ENCODE data around the gene CERK. TPM values are rescaled to one million over a fixed set of nuclear protein-coding genes. Genes with fewer than 3 reads are reported as not detected.

Gene CERK
- polyA plus RNA-seq, 3 donors from 2014 or later = 31.1 to 59.4 (median 38.9) TPM

DNA sequence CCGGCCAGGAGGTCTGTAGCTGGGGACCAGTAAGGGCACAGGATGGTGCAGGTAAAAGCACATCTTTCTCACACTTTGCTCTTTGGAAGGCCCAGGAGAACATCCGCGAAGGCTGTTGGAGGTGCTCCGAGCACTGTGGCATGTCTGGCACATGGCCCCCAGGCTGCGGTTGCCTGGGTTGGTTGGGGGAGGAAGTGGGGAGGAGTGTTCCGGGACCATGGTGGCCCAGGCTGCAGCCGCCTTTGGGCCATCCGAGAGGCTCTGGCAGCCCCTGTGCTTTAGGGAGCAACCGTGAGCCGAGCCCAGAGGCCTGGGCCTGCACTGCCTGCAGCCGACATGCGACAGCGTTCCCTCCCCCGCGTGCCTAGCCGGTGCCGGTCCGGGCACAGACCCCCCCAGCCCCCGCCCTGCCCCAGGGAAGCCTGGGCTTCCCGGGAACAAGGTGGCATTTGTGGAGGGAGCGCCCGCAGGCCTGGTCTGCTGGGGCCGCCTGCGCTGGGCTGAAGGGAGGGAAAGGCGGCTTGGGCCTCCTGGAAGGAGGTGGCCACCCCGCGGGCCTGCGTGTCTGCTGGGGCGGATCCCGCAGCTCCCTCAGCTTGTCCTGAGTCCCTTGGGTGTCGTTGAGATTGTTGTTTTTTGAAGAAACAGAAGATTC is 59.9 kb downstream of the CERK start:
- no peak overlapping the region for H3K4me3 Mint-ChIP-seq

DNA sequence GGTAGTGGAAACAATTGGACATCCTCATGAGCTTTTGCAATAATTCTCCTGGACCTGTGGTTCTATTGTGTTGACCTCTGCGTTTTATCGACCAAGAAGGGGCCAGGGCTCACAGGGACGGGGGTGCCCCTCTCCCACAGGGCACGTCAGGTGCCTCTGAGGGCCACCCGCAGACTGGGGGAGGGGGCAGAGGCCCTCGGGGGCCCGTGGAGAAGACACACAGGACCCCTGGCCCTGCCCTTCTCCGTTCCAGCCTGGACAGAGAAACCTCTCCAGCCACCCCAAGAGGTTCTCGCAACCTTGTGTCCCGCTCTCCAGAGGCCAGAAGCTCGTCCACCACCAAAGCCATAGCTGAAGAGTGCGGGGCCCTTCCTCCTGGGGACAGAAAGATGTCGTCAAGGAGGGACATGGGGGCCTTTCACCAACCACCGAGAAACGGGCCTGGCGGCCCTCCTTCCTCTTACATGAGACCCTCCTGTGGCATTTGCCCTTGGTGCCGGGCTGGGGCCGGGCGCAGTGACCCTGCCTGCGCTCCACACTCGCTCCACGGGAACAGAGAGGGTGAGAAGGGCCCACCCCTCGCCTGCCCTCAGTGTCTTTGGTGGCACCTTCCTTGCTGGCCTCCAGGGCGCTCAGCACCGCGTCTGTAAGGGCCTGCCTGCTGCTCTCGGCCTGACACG is 60.6 kb downstream of the CERK start:
- Mint-ChIP-seq H3K4me1 (peaks cover 5% of the 10 kb centered on the region in 2 donors), H3K27ac (no peak overlapping the region), H3K9me3 (no peaks in the 10 kb centered on the region), H3K4me3 (no peak overlapping the region), H3K36me3 (peaks cover 0 to 3% (median 0%) of the 10 kb centered on the region in 3 donors), H3K27me3 (ENCODE audit: low read depth in 3 of 3) (peaks cover 2 to 6% (median 3%) of the 10 kb centered on the region in 3 donors)
- DNase-seq = no peak

More for the DNA sequence above, 59.9 kb downstream of the CERK start:
- H3K4me1 Mint-ChIP-seq = peaks cover 5% of the 10 kb centered on the region in 2 donors
- H3K27me3 Mint-ChIP-seq (ENCODE audit: low read depth in 3 of 3) = peaks cover 2 to 6% (median 3%) of the 10 kb centered on the region in 3 donors
- H3K9me3 Mint-ChIP-seq = no peaks in the 10 kb centered on the region
- H3K27ac Mint-ChIP-seq = no peak overlapping the region
- DNase-seq = no peak
- H3K36me3 Mint-ChIP-seq = peaks cover 0 to 3% (median 0%) of the 10 kb centered on the region in 3 donors

DNA sequence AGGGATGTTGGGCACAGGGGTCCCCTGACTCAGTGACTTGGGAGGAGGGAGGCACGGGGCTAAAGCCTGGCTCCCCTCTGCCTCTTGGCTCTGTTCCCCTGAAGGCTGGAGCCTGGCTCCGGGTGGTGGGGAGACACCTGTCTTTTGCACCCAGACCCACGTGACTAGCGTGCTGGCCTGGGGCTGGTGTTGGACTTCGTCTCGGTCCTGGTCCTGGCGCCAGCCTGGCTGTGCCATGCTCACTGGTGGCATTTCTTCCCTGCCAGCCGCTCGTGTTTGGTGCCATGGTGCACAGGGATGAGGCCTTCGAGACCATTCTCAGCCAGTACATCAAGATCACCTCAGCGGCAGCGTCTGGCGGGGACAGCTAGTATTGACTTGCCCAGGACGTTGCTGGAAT is 61.2 kb downstream of the CERK start:
- Mint-ChIP-seq H3K4me3 (no peak overlapping the region), H3K36me3 (peaks cover 0 to 3% (median 0%) of the 10 kb centered on the region in 3 donors), H3K9me3 (no peaks in the 10 kb centered on the region), H3K27me3 (ENCODE audit: low read depth in 3 of 3) (peaks cover 2 to 3% (median 2%) of the 10 kb centered on the region in 3 donors), H3K4me1 (peaks cover 5% of the 10 kb centered on the region in 2 donors), H3K27ac (no peak overlapping the region)
- DNase-seq = no peak

DNA sequence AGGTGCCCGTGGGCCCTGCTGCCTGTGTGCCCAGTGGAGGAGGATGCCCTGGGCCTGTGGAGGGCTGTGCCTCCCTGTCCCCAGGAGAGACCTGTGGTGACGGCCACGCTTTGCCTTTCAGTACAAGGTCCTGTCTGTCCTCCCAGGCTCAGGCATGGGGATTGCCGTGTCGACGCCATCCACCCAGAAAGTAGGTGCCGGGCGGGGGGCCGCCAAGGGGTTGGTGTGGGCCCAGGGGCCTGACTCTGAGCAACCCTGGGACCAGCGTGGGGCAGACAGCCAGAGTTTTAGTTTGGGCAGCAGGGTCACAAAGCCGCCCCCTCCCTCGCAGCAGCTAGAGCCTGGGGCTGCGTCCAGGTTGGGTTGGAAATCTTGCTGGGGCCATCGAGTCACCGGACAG is 61.6 kb downstream of the CERK start:
- peaks cover 5% of the 10 kb centered on the region in 2 donors for H3K4me1 Mint-ChIP-seq
- no peak overlapping the region for H3K27ac Mint-ChIP-seq
- H3K4me3 Mint-ChIP-seq = no peak overlapping the region
- DNase-seq = no peak
- H3K27me3 Mint-ChIP-seq (ENCODE audit: low read depth in 3 of 3) = peaks cover 0 to 2% (median 1%) of the 10 kb centered on the region in 3 donors
- H3K36me3 Mint-ChIP-seq = peaks cover 0 to 3% (median 0%) of the 10 kb centered on the region in 3 donors
- no peaks in the 10 kb centered on the region for H3K9me3 Mint-ChIP-seq

DNA sequence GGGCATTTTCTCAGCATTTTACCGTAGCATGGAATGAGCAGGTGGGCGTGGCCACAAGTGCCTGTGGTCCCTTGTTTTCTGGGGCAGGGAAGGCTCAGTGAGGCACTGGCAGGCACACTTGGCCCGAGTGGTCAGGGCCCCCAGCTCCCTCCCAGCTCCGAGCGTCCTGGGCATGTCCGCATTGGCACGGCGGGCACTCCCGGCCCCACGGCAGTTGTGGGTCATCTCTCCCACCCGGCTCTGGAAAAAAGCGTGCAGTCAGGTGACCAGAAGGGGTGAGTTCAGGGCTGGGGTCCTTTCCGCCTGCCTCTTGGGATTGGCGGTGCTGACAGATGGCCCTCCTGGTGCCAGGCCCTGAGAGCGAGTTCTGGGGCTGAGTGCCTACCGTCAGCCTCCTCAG is 62.1 kb downstream of the CERK start:
- no peak for DNase-seq
- no peaks in the 10 kb centered on the region for H3K9me3 Mint-ChIP-seq
- H3K27me3 Mint-ChIP-seq (ENCODE audit: low read depth in 3 of 3) = peaks cover 0 to 2% (median 0%) of the 10 kb centered on the region in 3 donors
- peaks cover 0 to 3% (median 0%) of the 10 kb centered on the region in 3 donors for H3K36me3 Mint-ChIP-seq
- H3K4me1 Mint-ChIP-seq = peaks cover 5% of the 10 kb centered on the region in 2 donors
- H3K4me3 Mint-ChIP-seq = no peak overlapping the region
- H3K27ac Mint-ChIP-seq = no peak overlapping the region

DNA sequence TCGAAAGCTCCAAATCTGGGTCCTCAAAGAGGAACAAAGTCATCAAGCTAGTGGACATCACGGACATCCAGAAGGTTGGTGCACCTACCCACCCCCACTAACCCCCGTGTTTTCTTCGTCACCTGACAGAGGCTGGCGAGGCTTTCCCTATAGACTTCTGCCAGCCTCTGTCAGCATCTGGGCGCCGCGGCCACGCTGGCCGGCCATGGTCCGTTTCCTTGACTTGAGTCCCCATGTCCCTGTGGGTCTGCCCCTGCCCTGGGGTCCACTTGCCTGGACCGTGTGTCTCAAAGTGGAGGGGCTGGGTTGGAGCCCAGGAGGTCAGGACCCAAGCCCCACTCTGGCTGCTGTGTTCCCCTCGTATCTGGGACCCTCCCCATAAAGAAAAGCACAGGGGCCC is 62.6 kb downstream of the CERK start:
- H3K27me3 Mint-ChIP-seq (ENCODE audit: low read depth in 3 of 3) = peaks cover 0 to 2% (median 0%) of the 10 kb centered on the region in 3 donors
- peaks cover 5% of the 10 kb centered on the region in 2 donors for H3K4me1 Mint-ChIP-seq
- no peak overlapping the region for H3K4me3 Mint-ChIP-seq
- H3K9me3 Mint-ChIP-seq = no peaks in the 10 kb centered on the region
- no peak overlapping the region for H3K27ac Mint-ChIP-seq
- DNase-seq = no peak
- peaks cover 0 to 3% (median 0%) of the 10 kb centered on the region in 3 donors for H3K36me3 Mint-ChIP-seq

DNA sequence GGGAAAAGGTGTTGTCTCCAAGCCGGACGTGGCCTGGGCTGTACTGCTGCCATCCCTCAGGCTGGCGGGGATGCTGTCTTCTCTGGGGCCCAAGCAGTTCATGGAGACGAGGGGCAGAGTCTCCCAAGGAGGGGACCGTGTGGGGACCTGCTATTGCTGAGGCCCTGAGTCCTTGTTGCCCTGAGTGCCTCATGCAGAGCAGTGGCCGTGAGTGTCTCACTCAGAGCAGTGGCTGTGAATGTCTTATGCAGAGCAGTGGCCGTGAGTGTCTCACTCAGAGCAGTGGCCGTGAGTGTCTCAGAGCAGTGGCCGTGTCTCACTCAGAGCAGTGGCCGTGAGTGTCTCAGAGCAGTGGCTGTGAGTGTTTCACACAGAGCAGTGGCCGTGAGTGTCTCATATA is 63.1 kb downstream of the CERK start:
- H3K4me3 Mint-ChIP-seq = no peak overlapping the region

DNA sequence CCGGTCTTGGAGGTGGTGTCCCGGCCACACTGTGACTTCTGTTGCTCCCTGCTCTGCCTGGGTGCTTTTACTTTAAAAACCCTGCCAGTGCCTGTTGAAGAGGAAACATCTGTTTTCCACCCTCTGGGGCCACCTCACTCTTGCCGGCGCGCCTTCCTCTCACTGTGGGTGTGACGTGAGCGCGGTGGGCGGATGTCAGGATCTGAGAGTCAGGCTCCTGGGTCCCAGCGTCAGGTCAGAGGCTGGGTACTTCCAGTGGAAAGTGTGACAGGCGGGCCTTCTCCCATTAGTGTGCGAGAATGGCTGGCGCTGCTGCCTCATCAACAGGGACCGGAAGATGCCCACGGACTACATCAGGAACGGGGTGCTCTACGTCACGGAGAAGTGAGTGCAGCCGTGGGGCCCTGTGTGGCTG is 63.7 kb downstream of the CERK start:
- Mint-ChIP-seq H3K27ac (peak overlapping the region; percentile 21 to 88 (median 68)), H3K4me1 (peaks cover 5% of the 10 kb centered on the region in 2 donors), H3K4me3 (peak overlapping the region in 4 of 5 donors; percentile 54 to 69 (median 61)), H3K9me3 (no peaks in the 10 kb centered on the region), H3K36me3 (peaks cover 0 to 3% (median 0%) of the 10 kb centered on the region in 3 donors), H3K27me3 (ENCODE audit: low read depth in 3 of 3) (peaks cover 0 to 2% (median 0%) of the 10 kb centered on the region in 3 donors)
- DNase-seq = peak; percentile 31 to 61 (median 42)

More for the DNA sequence above, 63.1 kb downstream of the CERK start:
- Mint-ChIP-seq H3K27me3 (ENCODE audit: low read depth in 3 of 3) (peaks cover 0 to 2% (median 0%) of the 10 kb centered on the region in 3 donors), H3K36me3 (peaks cover 0 to 3% (median 0%) of the 10 kb centered on the region in 3 donors), H3K9me3 (no peaks in the 10 kb centered on the region), H3K27ac (peak overlapping the region in 1 of 6 donors; percentile 79), H3K4me1 (peaks cover 5% of the 10 kb centered on the region in 2 donors)
- DNase-seq = no peak

DNA sequence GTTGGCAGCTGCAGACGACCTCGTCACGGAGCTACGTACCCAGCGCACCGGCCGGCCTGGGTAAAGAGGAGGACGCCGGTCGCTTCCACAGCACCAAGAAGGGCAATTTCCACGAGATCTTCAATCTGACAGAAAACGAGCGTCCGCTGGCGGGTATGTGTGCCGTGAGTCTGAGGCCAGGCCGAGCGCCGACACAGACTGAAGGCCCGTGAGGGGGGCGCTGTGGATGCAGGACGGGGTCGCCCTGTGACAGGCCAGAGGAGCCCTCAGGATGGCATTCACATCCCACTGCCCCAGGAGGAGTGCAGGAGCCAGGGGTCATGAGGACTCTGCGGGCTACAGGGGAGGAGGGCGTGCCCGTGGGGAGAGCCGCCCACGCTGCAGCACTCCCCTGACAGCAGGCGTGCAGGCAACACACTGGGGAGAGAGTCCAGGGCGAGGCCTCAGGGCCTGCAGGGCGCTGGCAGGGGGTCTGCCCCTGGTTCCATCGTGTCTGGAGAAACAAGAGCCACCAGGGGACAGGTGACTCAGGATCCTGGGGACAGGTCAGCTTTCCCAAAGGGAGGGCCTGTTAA is 64.3 kb downstream of the CERK start:
- H3K27me3 Mint-ChIP-seq (ENCODE audit: low read depth in 3 of 3) = peaks cover 0 to 2% (median 0%) of the 10 kb centered on the region in 3 donors
- H3K4me1 Mint-ChIP-seq = peaks cover 5% of the 10 kb centered on the region in 2 donors
- peak overlapping the region in 1 of 6 donors; percentile 79 for H3K27ac Mint-ChIP-seq
- no peak for DNase-seq
- H3K9me3 Mint-ChIP-seq = no peaks in the 10 kb centered on the region
- H3K4me3 Mint-ChIP-seq = peak overlapping the region in 1 of 5 donors; percentile 69
- peaks cover 0 to 6% (median 3%) of the 10 kb centered on the region in 3 donors for H3K36me3 Mint-ChIP-seq

DNA sequence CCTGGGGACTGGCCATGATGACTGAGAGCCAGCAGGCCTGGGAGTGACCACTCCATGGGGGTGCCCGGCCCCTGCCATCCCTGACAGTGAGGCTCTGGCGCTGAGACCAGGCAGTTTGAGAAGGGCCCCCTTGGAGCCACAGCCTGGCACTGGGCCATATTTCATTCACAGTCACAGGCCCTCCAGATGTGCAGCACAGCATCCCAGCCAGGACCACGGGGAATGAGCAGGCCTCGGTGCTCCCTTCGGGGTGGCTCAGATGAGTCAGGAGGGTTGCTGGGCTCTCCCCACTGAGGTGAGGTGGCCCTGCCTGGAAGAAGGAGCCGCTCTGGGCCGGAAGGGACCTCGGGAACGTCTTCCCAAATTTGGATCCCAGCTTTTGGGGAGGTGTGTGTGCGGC is 64.8 kb downstream of the CERK start:
- peaks cover 0 to 2% (median 0%) of the 10 kb centered on the region in 3 donors for H3K27me3 Mint-ChIP-seq (ENCODE audit: low read depth in 3 of 3)
- DNase-seq = no peak
- no peak overlapping the region for H3K4me3 Mint-ChIP-seq
- H3K36me3 Mint-ChIP-seq = peaks cover 0 to 7% (median 4%) of the 10 kb centered on the region in 3 donors
- H3K9me3 Mint-ChIP-seq = no peaks in the 10 kb centered on the region
- peaks cover 5% of the 10 kb centered on the region in 2 donors for H3K4me1 Mint-ChIP-seq
- H3K27ac Mint-ChIP-seq = peak overlapping the region in 1 of 6 donors; percentile 79

DNA sequence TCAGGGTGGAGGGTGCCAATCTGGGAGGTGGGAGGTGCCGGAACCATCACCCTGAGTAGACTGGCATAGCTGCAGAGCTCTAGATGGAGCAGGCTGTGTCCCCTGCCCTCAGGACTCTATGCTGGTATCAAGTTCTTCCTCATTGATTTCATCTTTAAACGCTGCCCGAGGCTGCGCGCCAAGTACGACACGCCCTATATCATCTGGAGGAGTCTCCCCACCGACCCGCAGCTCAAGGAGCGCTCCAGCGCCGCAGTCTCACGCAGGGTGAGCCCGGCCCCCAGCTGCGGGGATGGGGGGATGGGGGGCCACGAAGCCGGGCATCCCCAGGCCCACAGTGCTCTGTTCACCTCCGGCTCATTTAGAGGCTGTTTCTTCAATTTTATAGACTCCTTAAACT is 65.3 kb downstream of the CERK start:
- no peak overlapping the region for H3K4me3 Mint-ChIP-seq
- no peaks in the 10 kb centered on the region for H3K9me3 Mint-ChIP-seq
- H3K27ac Mint-ChIP-seq = no peak overlapping the region
- H3K4me1 Mint-ChIP-seq = peaks cover 3 to 5% of the 10 kb centered on the region in 2 donors
- peaks cover 0 to 2% (median 0%) of the 10 kb centered on the region in 3 donors for H3K27me3 Mint-ChIP-seq (ENCODE audit: low read depth in 3 of 3)
- peaks cover 0 to 7% (median 4%) of the 10 kb centered on the region in 3 donors for H3K36me3 Mint-ChIP-seq
- no peak for DNase-seq

DNA sequence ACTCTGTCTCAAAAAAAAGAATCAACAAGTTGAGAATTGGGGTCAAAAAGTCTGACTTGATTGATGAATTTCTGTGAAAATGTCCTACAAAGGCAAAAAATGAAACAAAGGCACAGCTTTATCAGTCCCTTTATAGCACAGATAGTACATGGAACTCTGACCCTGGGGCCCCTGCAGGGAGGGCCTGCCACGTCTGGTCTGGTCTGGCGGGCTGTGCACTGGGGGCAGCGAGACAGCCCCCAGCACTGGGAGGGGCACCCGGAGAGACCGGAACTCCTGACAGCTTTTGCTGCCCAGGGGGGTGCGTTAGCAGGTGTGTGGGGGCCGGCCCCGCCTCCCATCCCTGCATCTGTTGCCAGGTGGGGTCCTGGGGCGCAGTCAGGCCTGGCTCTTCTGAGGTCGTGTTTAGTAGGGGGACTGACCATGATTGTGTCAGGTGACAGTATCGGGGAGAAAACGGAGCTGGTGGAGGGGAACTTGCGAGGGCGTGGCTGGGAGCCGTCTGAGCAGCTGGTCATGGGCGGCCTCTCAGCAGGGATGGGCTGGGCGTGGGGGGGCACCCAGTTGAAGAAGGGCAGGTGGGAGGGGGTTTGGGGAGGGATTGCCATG is 66.1 kb downstream of the CERK start:
- H3K27me3 Mint-ChIP-seq (ENCODE audit: low read depth in 3 of 3) = peaks cover 0 to 2% (median 0%) of the 10 kb centered on the region in 3 donors
- no peaks in the 10 kb centered on the region for H3K9me3 Mint-ChIP-seq
- peaks cover 3 to 5% of the 10 kb centered on the region in 2 donors for H3K4me1 Mint-ChIP-seq
- no peak overlapping the region for H3K27ac Mint-ChIP-seq
- H3K4me3 Mint-ChIP-seq = no peak overlapping the region
- no peak for DNase-seq
- H3K36me3 Mint-ChIP-seq = peaks cover 0 to 7% (median 4%) of the 10 kb centered on the region in 3 donors

DNA sequence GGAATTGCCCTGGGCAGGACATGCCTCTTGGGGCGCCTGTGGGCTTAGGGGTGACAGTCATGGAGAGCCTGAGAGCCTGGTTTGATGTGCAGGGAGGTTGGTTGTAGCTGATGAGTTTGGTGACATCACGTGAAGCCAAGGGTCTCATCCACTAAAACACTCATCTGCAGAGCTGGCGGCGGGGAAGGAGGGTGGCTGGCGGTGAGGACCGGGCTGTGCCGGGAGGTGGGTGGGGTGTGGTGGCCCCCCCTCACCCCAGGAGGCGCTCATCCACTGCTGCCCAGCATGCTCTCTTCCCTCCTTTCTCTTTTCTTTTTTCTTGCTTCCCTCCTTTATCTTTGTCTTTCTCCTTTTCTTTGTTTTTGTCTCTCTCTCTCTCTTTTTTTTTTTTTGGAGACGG is 68.9 kb downstream of the CERK start:
- no peaks in the 10 kb centered on the region for H3K9me3 Mint-ChIP-seq
- peaks cover 0 to under 1% of the 10 kb centered on the region in 2 donors for H3K4me1 Mint-ChIP-seq
- H3K4me3 Mint-ChIP-seq = no peak overlapping the region
- DNase-seq = no peak
- H3K36me3 Mint-ChIP-seq = peaks cover 0 to 8% (median 4%) of the 10 kb centered on the region in 3 donors
- no peaks in the 10 kb centered on the region for H3K27me3 Mint-ChIP-seq (ENCODE audit: low read depth in 3 of 3)
- H3K27ac Mint-ChIP-seq = no peak overlapping the region
